GM18519 (cell line): Measurements from ENCODE around the gene PLB1.
"Not testable (repeated sequence)": the region's sequence is repeated elsewhere in the genome, so short reads cannot be mapped to it uniquely, and the experiment has no call there.

Experiments used
- ATAC-seq: cut with Tn5 transposase; IDR thresholded peaks from one replicate; pipeline ENCODE4 v1.9.1; 2021; ENCODE audit warnings: mild to moderate bottlenecking, moderate library complexity; ENCODE audit not compliant: unreplicated experiment, low FRiP score

PLB1 gene

GRCh38 chr2:28527196-28527595 lies 31.3 kb downstream of the PLB1 start:
- no peak for ATAC-seq

- ATAC-seq = no peak
These were observed 32.3 kb downstream of the PLB1 start for GRCh38 chr2:28528206-28528605.

- no peak for ATAC-seq
These were observed 34.9 kb downstream of the PLB1 start for GRCh38 chr2:28530782-28531181.

- no peak for ATAC-seq
These were observed 36.5 kb downstream of the PLB1 start for GRCh38 chr2:28532399-28532798.

- ATAC-seq = no peak
These were observed 37.3 kb downstream of the PLB1 start for GRCh38 chr2:28533044-28533680.

- no peak for ATAC-seq
These were observed 39.0 kb downstream of the PLB1 start for GRCh38 chr2:28534817-28535216.

- ATAC-seq = no peak
These were observed 42.3 kb downstream of the PLB1 start for GRCh38 chr2:28538134-28538533.

- ATAC-seq = no peak
These were observed 42.8 kb downstream of the PLB1 start for GRCh38 chr2:28538652-28539051.

GRCh38 chr2:28539118-28539541 lies 43.3 kb downstream of the PLB1 start:
- ATAC-seq = no peak

GRCh38 chr2:28543316-28544035 lies 47.6 kb downstream of the PLB1 start:
- no peak for ATAC-seq

GRCh38 chr2:28544036-28544346 lies 48.1 kb downstream of the PLB1 start:
- no peak for ATAC-seq

GRCh38 chr2:28544405-28544921 lies 48.6 kb downstream of the PLB1 start:
- ATAC-seq = no peak

GRCh38 chr2:28544922-28545589 lies 49.2 kb downstream of the PLB1 start:
- ATAC-seq = no peak

GRCh38 chr2:28545590-28546200 lies 49.8 kb downstream of the PLB1 start:
- ATAC-seq = no peak

GRCh38 chr2:28546242-28546641 lies 50.4 kb downstream of the PLB1 start:
- ATAC-seq = no peak

GRCh38 chr2:28547223-28547860 lies 51.5 kb downstream of the PLB1 start:
- no peak for ATAC-seq

GRCh38 chr2:28547906-28548600 lies 52.2 kb downstream of the PLB1 start:
- no peak for ATAC-seq

GRCh38 chr2:28550345-28550744 lies 54.5 kb downstream of the PLB1 start:
- not testable (repeated sequence) for ATAC-seq

- ATAC-seq = no peak
These were observed 56.4 kb downstream of the PLB1 start for GRCh38 chr2:28552045-28552823.
